GM18868 (cell line): Measurements from ENCODE around the gene GNE.
"Not testable (repeated sequence)": the region's sequence is repeated elsewhere in the genome, so short reads cannot be mapped to it uniquely, and the experiment has no call there.

Source experiments
- ATAC-seq: cut with Tn5 transposase; IDR thresholded peaks from one replicate; pipeline ENCODE4 v1.9.1; 2021; ENCODE audit warnings: mild to moderate bottlenecking, moderate library complexity; ENCODE audit not compliant: unreplicated experiment

GNE gene

DNA sequence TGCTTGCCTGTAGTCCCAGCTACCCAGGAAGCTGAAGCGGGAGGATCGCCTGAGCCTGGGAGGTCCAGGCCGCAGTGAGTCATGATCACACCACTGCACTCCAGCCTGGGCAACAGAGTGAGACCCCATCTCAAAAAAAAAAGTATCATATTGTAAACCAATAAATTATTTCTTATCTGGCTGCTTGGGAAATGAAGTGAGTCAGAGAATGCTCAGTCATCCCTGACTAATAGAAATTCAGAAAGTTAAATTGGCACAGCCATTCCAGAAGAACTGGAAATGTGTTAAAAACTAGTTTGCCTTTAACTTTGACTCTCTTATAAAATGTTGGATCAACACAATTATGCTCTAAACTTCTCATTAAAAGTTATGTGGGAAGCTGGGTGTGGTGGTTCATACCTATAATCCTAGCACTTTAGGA lies 9.8 kb upstream of the GNE start:
- ATAC-seq, result no peak

DNA sequence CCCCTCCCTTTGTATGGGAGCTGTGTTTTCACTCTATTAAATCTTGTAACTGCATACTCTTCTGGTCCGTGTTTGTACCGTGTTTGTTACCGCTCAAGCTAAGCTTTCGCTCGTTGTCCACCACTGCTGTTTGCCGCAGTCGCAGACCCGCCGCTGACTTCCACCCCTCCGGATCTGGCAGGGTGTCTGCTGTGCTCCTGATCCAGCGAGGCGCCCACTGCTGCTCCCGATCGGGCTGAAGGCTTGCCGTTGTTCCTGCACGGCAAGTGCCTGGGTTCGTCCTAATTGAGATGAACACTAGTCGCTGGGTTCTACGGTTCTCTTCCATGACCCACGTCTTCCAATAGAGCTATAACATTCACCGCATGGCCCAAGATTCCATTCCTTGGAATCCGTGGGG lies 6.6 kb upstream of the GNE start:
- ATAC-seq, result no peak

DNA sequence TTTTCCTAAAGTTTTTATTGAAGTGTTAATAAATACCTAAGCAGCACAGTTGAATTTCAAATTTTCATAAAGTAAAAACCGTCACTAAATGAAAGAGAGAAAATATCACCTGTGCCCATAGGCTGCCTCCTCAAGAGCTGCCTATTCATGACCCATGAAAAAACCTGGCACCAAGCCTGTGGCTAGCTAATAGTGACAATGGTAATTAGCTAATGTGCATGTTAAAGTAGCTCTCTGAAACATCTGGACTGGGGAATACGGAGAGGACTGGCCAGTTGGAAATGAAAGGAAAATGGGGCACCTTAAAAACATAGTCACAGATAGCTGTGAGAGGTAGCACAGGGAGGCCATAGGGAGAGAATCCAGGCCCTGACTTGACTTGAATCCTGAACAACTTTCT lies 5.4 kb upstream of the GNE start:
- ATAC-seq, result no peak

GRCh38 chr9:36258996-36259533 lies 817 bp upstream of the GNE start:
- ATAC-seq, result no peak

- no peak for ATAC-seq
Measured at GRCh38 chr9:36251428-36251827, 6.8 kb downstream of the GNE start.

GRCh38 chr9:36250079-36250478 lies 8.2 kb downstream of the GNE start:
- ATAC-seq, result no peak

DNA sequence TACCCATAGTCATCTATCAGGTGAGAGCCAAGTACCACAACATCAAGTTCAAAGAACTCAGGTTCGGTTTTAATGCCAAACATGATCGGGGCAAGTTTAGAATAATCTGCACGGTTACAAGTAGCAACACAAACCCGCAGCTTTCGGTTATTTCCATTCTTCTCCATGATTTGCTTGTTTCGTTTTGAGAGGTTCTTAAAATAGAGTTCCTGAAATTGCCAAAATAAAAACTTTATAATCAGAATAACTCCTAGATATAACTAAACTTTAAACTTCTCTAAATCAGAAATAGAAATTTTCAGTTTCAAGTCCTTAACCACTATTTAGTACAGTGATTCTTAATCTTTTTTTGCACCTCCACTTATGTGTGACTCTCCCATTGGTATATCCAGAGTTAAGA lies 9.1 kb downstream of the GNE start:
- no peak for ATAC-seq

DNA sequence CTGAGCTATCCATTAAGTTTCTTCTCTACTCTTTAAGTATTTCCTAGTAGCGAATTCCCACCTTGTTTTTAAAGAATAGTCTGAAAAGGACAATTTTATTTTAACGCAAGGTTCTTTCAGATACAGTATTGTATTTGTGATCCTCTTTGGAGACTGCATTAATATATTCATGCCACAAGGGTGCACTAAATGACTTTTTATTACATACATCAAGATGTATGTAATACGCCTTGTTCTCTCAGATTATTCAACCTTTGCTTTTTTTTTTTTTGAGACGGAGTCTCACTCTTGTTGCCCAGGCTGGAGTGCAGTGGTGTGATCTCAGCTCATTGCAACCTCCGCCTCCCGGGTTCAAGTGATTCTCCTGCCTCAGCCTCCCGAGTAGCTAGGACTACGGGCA lies 10.2 kb downstream of the GNE start:
- not testable (repeated sequence) for ATAC-seq

DNA sequence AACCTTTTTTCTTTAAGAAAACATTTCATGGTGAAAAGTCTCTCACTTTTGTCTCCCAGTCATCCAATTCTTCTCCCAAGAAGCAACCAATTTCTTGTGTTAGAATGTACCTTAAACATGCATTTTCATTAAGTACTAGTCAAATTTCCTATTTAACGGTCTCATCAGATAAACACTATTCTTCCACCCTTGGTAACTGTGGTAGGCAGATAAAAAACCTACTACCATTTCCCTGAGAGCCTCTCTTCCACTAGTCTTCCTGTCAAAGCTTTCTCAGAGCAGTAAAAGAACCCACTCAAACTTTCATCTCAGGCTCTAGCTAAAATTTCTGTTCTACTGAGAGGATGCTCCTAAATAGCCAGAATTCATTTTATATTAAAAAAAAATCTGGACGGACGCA lies 10.9 kb downstream of the GNE start:
- ATAC-seq, result no peak

DNA sequence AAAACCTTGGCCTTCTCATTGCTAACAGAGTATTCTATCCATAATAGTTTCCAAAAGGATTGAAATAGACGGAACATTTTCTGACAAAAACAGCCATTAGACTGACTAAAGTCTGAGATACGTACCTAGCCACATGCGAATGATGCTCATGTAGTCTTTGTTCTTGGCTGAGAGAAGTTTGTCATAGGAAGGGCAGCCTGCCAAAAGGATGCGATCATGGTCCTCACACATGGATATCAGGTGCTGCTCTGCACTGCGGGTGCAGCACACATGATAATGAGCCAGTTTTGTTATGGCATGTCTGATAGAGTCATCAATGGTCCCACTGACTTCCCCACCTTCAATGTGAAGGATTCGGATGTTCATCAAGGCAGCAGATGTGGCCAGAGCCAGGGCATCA lies 12.3 kb downstream of the GNE start:
- ATAC-seq, result no peak

DNA sequence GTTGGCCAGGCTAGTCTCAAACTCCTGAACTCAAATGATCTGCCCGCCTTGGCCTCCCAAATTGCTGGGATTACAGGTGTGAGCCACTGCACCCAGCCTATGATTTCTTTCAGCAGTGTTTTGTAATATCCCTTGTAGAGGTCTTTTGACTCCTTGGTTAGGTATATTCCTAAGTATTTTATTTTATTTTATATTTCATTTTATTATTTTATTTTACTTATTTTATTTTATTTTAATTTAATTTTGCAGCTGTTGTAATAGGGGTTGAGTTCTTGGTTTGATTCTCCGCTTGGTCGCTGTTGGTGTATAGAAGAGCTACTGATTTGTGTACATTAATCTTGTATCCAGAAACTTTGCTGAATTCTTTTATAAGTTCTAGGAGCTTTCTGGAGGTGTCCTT lies 18.6 kb downstream of the GNE start:
- ATAC-seq, result not testable (repeated sequence)

GRCh38 chr9:36239205-36239604 lies 19.0 kb downstream of the GNE start:
- not testable (repeated sequence) for ATAC-seq

GRCh38 chr9:36237230-36237629 lies 21.0 kb downstream of the GNE start:
- no peak for ATAC-seq

DNA sequence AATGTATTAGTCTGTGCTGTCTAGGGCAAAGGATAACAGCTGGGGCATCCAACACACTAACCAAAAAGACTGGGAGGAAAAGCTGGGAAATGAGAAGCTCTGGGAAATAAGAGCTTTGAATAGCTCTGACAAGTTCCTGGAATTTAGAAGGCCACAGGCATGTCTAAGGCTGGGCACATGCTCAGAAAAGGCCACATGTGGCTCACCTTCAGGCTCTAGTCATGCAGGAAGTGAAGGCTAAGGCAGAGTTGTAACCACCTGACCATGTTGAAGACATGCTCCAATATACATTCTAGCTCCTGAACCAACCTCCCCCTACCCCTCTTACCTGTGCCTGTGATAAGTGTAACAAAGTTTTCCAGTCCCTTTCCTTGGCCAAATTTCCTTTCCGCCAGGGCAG lies 35.8 kb downstream of the GNE start:
- ATAC-seq, result no peak

DNA sequence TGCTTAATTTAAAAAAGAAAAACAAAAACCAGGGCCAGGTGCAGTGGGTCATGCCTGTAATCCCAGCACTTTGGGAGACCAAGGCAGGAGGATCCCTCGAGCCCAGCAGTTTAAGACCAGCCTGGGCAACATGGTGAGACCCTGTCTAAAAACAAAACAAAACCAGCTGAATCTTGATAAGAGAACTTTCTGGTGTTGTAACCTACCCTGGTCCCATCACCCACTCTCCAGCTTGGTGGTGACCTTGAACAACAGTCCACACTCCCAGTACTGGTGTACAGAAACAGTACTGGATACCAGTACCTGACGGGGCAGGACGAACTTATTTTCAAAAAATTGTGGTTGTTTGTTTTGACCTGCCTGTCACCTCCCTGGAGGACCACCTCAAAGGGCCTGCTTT lies 36.6 kb downstream of the GNE start:
- ATAC-seq, result no peak

- no peak for ATAC-seq
Measured at GRCh38 chr9:36218411-36218901, 39.8 kb downstream of the GNE start.

DNA sequence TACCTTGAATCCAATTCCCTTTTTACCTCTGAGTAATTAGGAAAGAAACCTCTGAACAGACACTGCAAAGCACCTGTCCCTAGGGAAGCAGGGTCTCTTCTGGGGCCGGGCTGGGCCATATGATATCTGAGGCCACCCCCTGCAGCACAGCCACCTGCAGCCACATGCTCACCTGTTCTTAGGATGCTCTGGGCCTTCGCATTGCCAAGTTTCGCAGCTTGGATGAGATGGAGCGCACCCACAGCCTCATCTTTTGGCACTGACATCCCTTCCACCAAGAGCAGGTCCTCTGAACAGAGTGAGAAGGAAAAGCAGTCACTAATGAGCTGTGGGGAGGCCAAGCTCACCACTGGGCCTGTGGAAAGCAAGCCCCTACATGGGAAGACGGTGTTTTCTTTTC lies 40.2 kb downstream of the GNE start:
- ATAC-seq, result no peak

DNA sequence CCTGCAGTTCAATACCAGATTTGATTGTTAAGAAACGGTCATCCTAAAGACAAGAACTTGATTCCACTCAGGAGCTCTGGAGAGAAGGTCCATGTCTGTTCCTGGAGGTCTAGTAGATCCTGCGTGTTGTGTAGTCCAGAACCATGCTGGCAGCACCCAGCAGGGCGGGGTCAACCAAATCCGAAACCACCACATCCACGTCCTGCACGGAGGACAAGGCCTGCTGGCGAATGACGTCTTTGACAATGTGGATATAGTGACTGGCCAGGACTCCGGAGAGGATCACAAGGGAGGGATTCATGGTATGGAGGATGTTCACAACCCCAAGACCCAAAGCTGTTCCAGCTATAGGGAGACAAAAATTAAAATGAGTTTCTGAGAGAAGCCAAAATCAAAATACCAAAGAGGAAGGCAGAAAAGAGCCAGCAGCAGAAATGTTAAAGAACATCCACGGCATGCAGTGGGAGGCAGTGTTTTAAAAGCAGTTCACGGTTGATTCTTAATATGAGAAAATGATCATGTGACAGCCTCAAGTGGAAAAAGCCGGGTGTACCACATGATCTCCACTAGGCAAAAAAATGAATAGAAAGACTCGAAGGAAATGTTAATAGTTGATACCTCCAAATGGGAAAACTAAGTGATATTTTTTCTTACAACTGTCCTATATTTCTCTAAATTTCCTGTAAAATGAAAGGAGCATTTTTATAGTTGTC lies 40.8 kb downstream of the GNE start:
- ATAC-seq, result no peak

DNA sequence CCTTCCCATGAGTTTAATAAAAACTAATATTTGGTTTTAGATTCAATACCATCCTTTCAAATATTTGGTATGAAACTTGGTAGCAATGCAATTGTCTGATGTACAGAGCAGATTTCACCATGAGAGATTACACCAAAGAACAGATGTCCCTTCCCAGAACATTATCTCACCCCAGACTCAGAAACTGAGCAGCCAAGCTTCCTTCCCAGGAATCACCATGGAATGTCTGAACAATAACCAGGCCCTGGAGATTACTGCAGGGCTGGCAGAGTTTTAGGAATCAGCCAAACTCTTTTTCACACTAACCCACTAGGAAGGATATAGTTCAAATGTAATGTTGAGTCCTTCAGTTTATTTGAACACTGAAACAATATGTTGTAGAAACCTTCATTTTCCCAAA lies 43.7 kb downstream of the GNE start:
- ATAC-seq, result no peak

DNA sequence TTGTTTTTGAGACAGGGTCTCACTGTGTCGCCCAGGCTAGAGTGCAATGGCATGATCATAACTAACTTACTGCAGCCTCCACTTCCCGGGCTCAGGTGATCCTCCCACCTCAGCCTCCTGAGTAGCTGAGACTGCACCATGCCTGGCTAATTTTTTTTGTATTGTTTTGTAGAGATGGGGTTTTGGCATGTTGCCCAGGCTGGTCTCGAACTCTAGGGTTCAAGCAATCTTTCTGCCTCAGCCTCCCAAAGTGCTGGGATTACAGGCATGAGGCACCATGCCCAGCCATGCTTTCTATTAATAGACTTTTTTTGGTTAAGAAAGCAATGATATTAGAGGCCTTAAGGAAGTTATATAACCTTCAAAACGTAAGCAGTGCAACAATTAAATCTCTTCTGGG lies 44.3 kb downstream of the GNE start:
- ATAC-seq, result no peak

DNA sequence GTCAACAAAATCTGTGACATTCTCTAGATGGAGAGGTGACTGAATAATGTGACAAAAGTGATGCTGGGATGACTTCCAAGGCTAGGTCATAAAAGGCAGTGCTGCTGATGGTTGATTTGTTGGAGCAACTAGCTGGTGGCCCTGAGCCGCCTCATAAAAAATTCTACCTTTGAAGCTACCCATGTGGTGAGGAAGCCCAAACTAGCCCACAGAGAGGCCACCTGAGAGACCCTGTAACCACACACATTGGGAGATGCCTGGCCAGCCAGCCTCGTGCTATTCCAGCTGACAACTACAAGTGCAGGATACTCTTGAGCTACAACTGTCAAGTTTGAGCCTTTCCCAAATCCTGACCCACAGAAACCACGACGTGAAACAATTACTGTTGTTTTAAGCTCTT lies 44.9 kb downstream of the GNE start:
- ATAC-seq, result no peak

DNA sequence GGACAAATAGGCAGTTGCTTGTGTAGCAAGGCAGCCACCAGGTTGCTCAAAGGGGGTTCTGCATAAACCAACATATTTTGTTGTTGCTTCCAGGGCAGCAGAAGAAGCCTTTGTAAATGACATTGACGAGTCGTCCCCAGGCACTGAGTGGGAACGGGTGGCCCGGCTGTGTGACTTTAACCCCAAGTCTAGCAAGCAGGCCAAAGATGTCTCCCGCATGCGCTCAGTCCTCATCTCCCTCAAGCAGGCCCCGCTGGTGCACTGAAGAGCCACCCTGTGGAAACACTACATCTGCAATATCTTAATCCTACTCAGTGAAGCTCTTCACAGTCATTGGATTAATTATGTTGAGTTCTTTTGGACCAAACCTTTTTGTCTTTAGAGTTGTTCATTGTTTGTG lies 46.7 kb downstream of the GNE start:
- ATAC-seq, result no peak

GRCh38 chr9:36210722-36211121 lies 47.5 kb downstream of the GNE start:
- ATAC-seq, result no peak
